ENCODE data around the gene DOCK4.

DOCK4 gene

GRCh38 chr7:111990643-111991042, 215.6 kb downstream of the DOCK4 start:
- DNase-seq (ENCODE audit: low spot score in 2 of 2) (no peak), ATAC-seq (replicated peaks; ENCODE audit: extremely low read depth, poor library complexity, severe bottlenecking) (no peak)
- Mint-ChIP-seq H3K4me3 (no peak overlapping the region), H3K9me3 (no peaks in the 10 kb centered on the region), H3K27ac (ENCODE audit: low read depth) (no peak overlapping the region), H3K4me1 (no peaks in the 10 kb centered on the region), H3K36me3 (ENCODE audit: insufficient read depth) (no peaks in the 10 kb centered on the region), H3K27me3 (no peaks in the 10 kb centered on the region)

GRCh38 chr7:111987886-111988285, 218.3 kb downstream of the DOCK4 start:
- no peaks in the 10 kb centered on the region for H3K27me3 Mint-ChIP-seq
- DNase-seq (ENCODE audit: low spot score in 2 of 2) (no peak), ATAC-seq (replicated peaks; ENCODE audit: extremely low read depth, poor library complexity, severe bottlenecking) (no peak)
- H3K4me3 Mint-ChIP-seq: no peak overlapping the region
- H3K9me3 Mint-ChIP-seq: no peaks in the 10 kb centered on the region
- H3K4me1 Mint-ChIP-seq: no peaks in the 10 kb centered on the region
- H3K36me3 Mint-ChIP-seq (ENCODE audit: insufficient read depth): no peaks in the 10 kb centered on the region
- H3K27ac Mint-ChIP-seq (ENCODE audit: low read depth): no peak overlapping the region

- ATAC-seq (replicated peaks; ENCODE audit: extremely low read depth, poor library complexity, severe bottlenecking) (no peak), DNase-seq (ENCODE audit: low spot score in 2 of 2) (no peak)
- H3K27me3 Mint-ChIP-seq: no peaks in the 10 kb centered on the region
- H3K36me3 Mint-ChIP-seq (ENCODE audit: insufficient read depth): no peaks in the 10 kb centered on the region
- no peak overlapping the region for H3K27ac Mint-ChIP-seq (ENCODE audit: low read depth)
- H3K4me3 Mint-ChIP-seq: no peak overlapping the region
- H3K4me1 Mint-ChIP-seq: no peaks in the 10 kb centered on the region
- H3K9me3 Mint-ChIP-seq: no peaks in the 10 kb centered on the region
These were observed 218.9 kb downstream of the DOCK4 start for GRCh38 chr7:111987115-111987826.

- Mint-ChIP-seq H3K4me3 (no peak overlapping the region), H3K36me3 (ENCODE audit: insufficient read depth) (no peaks in the 10 kb centered on the region), H3K9me3 (no peaks in the 10 kb centered on the region), H3K27ac (ENCODE audit: low read depth) (no peak overlapping the region), H3K4me1 (no peaks in the 10 kb centered on the region), H3K27me3 (no peaks in the 10 kb centered on the region)
- DNase-seq (ENCODE audit: low spot score in 2 of 2) (no peak), ATAC-seq (replicated peaks; ENCODE audit: extremely low read depth, poor library complexity, severe bottlenecking) (no peak)
These were observed 219.6 kb downstream of the DOCK4 start for GRCh38 chr7:111986601-111987000.

- H3K36me3 Mint-ChIP-seq (ENCODE audit: insufficient read depth): no peaks in the 10 kb centered on the region
- no peak for ATAC-seq (replicated peaks; ENCODE audit: extremely low read depth, poor library complexity, severe bottlenecking)
These were observed 220.4 kb downstream of the DOCK4 start for GRCh38 chr7:111985798-111986197.

GRCh38 chr7:111982804-111983203, 223.4 kb downstream of the DOCK4 start:
- Mint-ChIP-seq H3K27me3 (no peaks in the 10 kb centered on the region), H3K4me1 (no peaks in the 10 kb centered on the region), H3K4me3 (no peak overlapping the region), H3K27ac (ENCODE audit: low read depth) (no peak overlapping the region), H3K36me3 (ENCODE audit: insufficient read depth) (no peaks in the 10 kb centered on the region), H3K9me3 (no peaks in the 10 kb centered on the region)
- no peak for DNase-seq (ENCODE audit: low spot score in 2 of 2)
- ATAC-seq (replicated peaks; ENCODE audit: extremely low read depth, poor library complexity, severe bottlenecking): no peak

More at GRCh38 chr7:111985798-111986197, 220.4 kb downstream of the DOCK4 start:
- Mint-ChIP-seq H3K4me1 (no peaks in the 10 kb centered on the region), H3K27ac (ENCODE audit: low read depth) (no peak overlapping the region), H3K27me3 (no peaks in the 10 kb centered on the region), H3K9me3 (no peaks in the 10 kb centered on the region), H3K4me3 (no peak overlapping the region)
- no peak for DNase-seq (ENCODE audit: low spot score in 2 of 2)

GRCh38 chr7:111982133-111982532, 224.1 kb downstream of the DOCK4 start:
- Mint-ChIP-seq H3K36me3 (ENCODE audit: insufficient read depth) (no peaks in the 10 kb centered on the region), H3K4me3 (no peak overlapping the region), H3K27me3 (no peaks in the 10 kb centered on the region)

GRCh38 chr7:111980725-111981124, 225.5 kb downstream of the DOCK4 start:
- ATAC-seq (replicated peaks; ENCODE audit: extremely low read depth, poor library complexity, severe bottlenecking) (no peak), DNase-seq (ENCODE audit: low spot score in 2 of 2) (no peak)
- Mint-ChIP-seq H3K4me3 (no peak overlapping the region), H3K36me3 (ENCODE audit: insufficient read depth) (no peaks in the 10 kb centered on the region), H3K4me1 (no peaks in the 10 kb centered on the region), H3K27me3 (no peaks in the 10 kb centered on the region), H3K9me3 (no peaks in the 10 kb centered on the region), H3K27ac (ENCODE audit: low read depth) (no peak overlapping the region)

More at GRCh38 chr7:111982133-111982532, 224.1 kb downstream of the DOCK4 start:
- Mint-ChIP-seq H3K27ac (ENCODE audit: low read depth) (no peak overlapping the region), H3K4me1 (no peaks in the 10 kb centered on the region), H3K9me3 (no peaks in the 10 kb centered on the region)
- DNase-seq (ENCODE audit: low spot score in 2 of 2) (no peak), ATAC-seq (replicated peaks; ENCODE audit: extremely low read depth, poor library complexity, severe bottlenecking) (no peak)

GRCh38 chr7:111975346-111975745, 230.9 kb downstream of the DOCK4 start:
- Mint-ChIP-seq H3K36me3 (ENCODE audit: insufficient read depth) (no peaks in the 10 kb centered on the region), H3K27ac (ENCODE audit: low read depth) (no peak overlapping the region), H3K4me1 (no peaks in the 10 kb centered on the region), H3K9me3 (no peaks in the 10 kb centered on the region), H3K4me3 (no peak overlapping the region), H3K27me3 (no peaks in the 10 kb centered on the region)
- no peak for ATAC-seq (replicated peaks; ENCODE audit: extremely low read depth, poor library complexity, severe bottlenecking)
- no peak for DNase-seq (ENCODE audit: low spot score in 2 of 2)

GRCh38 chr7:111960984-111961383, 245.2 kb downstream of the DOCK4 start:
- peaks cover 11% of the 10 kb centered on the region for H3K27me3 Mint-ChIP-seq
- DNase-seq (ENCODE audit: low spot score in 2 of 2) (no peak), ATAC-seq (replicated peaks; ENCODE audit: extremely low read depth, poor library complexity, severe bottlenecking) (no peak)
- no peaks in the 10 kb centered on the region for H3K36me3 Mint-ChIP-seq (ENCODE audit: insufficient read depth)
- no peaks in the 10 kb centered on the region for H3K9me3 Mint-ChIP-seq
- no peaks in the 10 kb centered on the region for H3K4me1 Mint-ChIP-seq
- H3K4me3 Mint-ChIP-seq: no peak overlapping the region
- no peak overlapping the region for H3K27ac Mint-ChIP-seq (ENCODE audit: low read depth)

- no peak overlapping the region for H3K4me3 Mint-ChIP-seq
- no peak overlapping the region for H3K27ac Mint-ChIP-seq (ENCODE audit: low read depth)
- no peaks in the 10 kb centered on the region for H3K9me3 Mint-ChIP-seq
- no peak for DNase-seq (ENCODE audit: low spot score in 2 of 2)
- no peak for ATAC-seq (replicated peaks; ENCODE audit: extremely low read depth, poor library complexity, severe bottlenecking)
- no peaks in the 10 kb centered on the region for H3K36me3 Mint-ChIP-seq (ENCODE audit: insufficient read depth)
- H3K4me1 Mint-ChIP-seq: no peaks in the 10 kb centered on the region
- peaks cover 11% of the 10 kb centered on the region for H3K27me3 Mint-ChIP-seq
These were observed 247.3 kb downstream of the DOCK4 start for GRCh38 chr7:111958896-111959295.

GRCh38 chr7:111958431-111958830, 247.8 kb downstream of the DOCK4 start:
- H3K36me3 Mint-ChIP-seq (ENCODE audit: insufficient read depth): no peaks in the 10 kb centered on the region
- DNase-seq (ENCODE audit: low spot score in 2 of 2): no peak
- no peak overlapping the region for H3K4me3 Mint-ChIP-seq
- no peaks in the 10 kb centered on the region for H3K9me3 Mint-ChIP-seq
- H3K27me3 Mint-ChIP-seq: peaks cover 11% of the 10 kb centered on the region
- ATAC-seq (replicated peaks; ENCODE audit: extremely low read depth, poor library complexity, severe bottlenecking): no peak
- no peak overlapping the region for H3K27ac Mint-ChIP-seq (ENCODE audit: low read depth)
- no peaks in the 10 kb centered on the region for H3K4me1 Mint-ChIP-seq

- no peak for DNase-seq (ENCODE audit: low spot score in 2 of 2)
- H3K9me3 Mint-ChIP-seq: no peaks in the 10 kb centered on the region
- ATAC-seq (replicated peaks; ENCODE audit: extremely low read depth, poor library complexity, severe bottlenecking): no peak
- H3K4me1 Mint-ChIP-seq: no peaks in the 10 kb centered on the region
- peaks cover 1% of the 10 kb centered on the region for H3K27me3 Mint-ChIP-seq
- H3K4me3 Mint-ChIP-seq: no peak overlapping the region
- no peaks in the 10 kb centered on the region for H3K36me3 Mint-ChIP-seq (ENCODE audit: insufficient read depth)
- no peak overlapping the region for H3K27ac Mint-ChIP-seq (ENCODE audit: low read depth)
These were observed 250.6 kb downstream of the DOCK4 start for GRCh38 chr7:111955616-111956015.
